AG04449 (cell line): Measurements from ENCODE around the gene SMC6.

Experiments used
- CTCF ChIA-PET: fragments of 350-600 bp; formaldehyde crosslinking; extraction: SDS; loops from one replicate; lab custom pipeline; 2021; ENCODE audit warnings: antibody characterized with exemption; lab: Yijun Ruan, JAX
- POLR2A ChIA-PET: fragments of 400-600, 350-600 bp; formaldehyde crosslinking; extraction: SDS; loops from one replicate; lab custom pipeline; 2020; ENCODE audit warnings: antibody characterized with exemption, inconsistent platforms; lab: Yijun Ruan, JAX
- DNase-seq: peaks from one replicate; pipeline ENCODE4 v3.0.0-alpha.2; 2010; ENCODE audit warnings: low read depth, low spot score
- H3K4me3 ChIP-seq: 2 replicates; pipeline ENCODE4 v1.5.1; 2011; ENCODE audit warnings: low read depth, mild to moderate bottlenecking, control low read depth, low read length
- TF ChIP-seq, protein P1 (sequence below): IDR thresholded peaks from one replicate; pipeline ENCODE4 v1.5.1; 2011; ENCODE audit warnings: mild to moderate bottlenecking, moderate library complexity, low read length, control low read depth, inconsistent platforms; ENCODE audit not compliant: insufficient read depth; ENCODE audit errors: missing control alignments

The SMC6 gene

GRCh38 chr2:17660219-17660618 lies 93.4 kb downstream of the SMC6 start:
- no peak overlapping the region for H3K4me3 ChIP-seq
- ChIA-PET POLR2A (no interaction called here), CTCF (interaction anchor here (2.1 to 5.6 kb wide), 3 partner anchors 11 to 887 kb away, joined by 8 to 51 read pairs (median 51); no protein-coding TSS in a partner anchor)
- TF ChIP-seq, protein P1, sequence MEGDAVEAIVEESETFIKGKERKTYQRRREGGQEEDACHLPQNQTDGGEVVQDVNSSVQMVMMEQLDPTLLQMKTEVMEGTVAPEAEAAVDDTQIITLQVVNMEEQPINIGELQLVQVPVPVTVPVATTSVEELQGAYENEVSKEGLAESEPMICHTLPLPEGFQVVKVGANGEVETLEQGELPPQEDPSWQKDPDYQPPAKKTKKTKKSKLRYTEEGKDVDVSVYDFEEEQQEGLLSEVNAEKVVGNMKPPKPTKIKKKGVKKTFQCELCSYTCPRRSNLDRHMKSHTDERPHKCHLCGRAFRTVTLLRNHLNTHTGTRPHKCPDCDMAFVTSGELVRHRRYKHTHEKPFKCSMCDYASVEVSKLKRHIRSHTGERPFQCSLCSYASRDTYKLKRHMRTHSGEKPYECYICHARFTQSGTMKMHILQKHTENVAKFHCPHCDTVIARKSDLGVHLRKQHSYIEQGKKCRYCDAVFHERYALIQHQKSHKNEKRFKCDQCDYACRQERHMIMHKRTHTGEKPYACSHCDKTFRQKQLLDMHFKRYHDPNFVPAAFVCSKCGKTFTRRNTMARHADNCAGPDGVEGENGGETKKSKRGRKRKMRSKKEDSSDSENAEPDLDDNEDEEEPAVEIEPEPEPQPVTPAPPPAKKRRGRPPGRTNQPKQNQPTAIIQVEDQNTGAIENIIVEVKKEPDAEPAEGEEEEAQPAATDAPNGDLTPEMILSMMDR = no peak
- DNase-seq = no peak

DNA sequence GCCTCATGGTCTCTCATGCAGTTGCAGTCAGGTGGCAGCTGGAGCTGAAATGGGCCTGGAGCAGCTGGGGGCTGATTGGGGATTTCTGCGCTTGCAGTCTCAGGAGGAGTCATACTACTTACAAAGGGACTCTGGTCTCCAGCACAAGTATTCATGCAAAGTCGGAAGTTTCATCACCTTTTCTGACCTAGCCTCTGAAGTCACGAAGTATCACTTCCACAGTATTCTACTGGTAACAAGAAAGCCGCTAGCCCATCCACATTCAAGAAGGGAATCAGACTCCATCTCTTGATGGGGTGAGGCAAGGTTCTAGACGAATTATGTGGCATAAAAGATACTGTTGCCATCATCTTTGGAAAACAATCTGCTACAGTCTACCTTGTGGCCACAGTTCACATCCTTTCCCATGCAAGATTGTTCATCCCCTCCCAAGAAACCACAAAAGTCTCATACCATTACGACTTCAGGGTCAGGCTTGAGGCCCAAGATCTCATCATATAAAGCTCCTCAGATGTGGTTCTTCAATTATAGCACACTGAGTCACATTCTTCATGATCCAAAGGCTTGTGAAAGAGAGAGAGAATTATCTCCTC lies 95.3 kb downstream of the SMC6 start:
- POLR2A ChIA-PET = no interaction called here
- TF ChIP-seq, protein P1 = no peak
- H3K4me3 ChIP-seq = no peak overlapping the region
- CTCF ChIA-PET = interaction anchor here (5.6 kb wide), 1 partner anchor 13 kb away, joined by 51 read pairs; no protein-coding TSS in a partner anchor
- DNase-seq = peak; percentile 57

GRCh38 chr2:17657759-17658158 lies 95.9 kb downstream of the SMC6 start:
- CTCF ChIA-PET = interaction anchor here (3.9 to 4.2 kb wide), 2 partner anchors 12 to 13 kb away, joined by 18 to 44 read pairs; no protein-coding TSS in a partner anchor
- no peak for DNase-seq
- POLR2A ChIA-PET = no interaction called here
- TF ChIP-seq, protein P1 = no peak
- H3K4me3 ChIP-seq = no peak overlapping the region

- H3K4me3 ChIP-seq = no peak overlapping the region
- TF ChIP-seq, protein P1 = no peak
- ChIA-PET POLR2A (no interaction called here), CTCF (interaction anchor here (0.9 to 1.4 kb wide), 2 partner anchors 9 to 18 kb away, joined by 3 to 6 read pairs; no protein-coding TSS in a partner anchor)
- DNase-seq = no peak
Measured at GRCh38 chr2:17652681-17653394, 100.8 kb downstream of the SMC6 start.

DNA sequence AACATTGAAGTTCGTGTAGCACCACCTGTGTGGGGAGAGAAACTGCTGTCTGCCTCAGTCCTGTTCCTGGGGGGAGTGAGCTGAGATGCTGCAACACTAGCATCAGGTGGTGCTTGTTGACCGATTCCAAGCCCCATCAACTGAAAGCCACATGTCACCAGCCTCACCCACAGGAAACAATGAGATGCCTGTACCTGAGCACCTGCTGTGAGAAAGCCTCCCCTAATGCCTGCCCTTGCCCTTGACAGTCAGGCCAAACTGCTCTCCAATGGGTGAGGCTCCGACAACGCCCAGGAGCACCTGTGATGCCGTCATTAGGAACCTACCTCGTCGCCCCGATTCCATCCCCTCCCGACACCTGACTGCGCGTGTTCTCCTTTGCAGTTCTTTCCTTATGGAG lies 104.6 kb downstream of the SMC6 start:
- H3K4me3 ChIP-seq = no peak overlapping the region
- CTCF ChIA-PET = no interaction called here
- POLR2A ChIA-PET = no interaction called here

GRCh38 chr2:17648581-17648980 lies 105.0 kb downstream of the SMC6 start:
- POLR2A ChIA-PET = no interaction called here
- no peak overlapping the region for H3K4me3 ChIP-seq
- CTCF ChIA-PET = no interaction called here
- TF ChIP-seq, protein P1 = no peak
- no peak for DNase-seq

More for the DNA sequence above, 104.6 kb downstream of the SMC6 start:
- DNase-seq = no peak
- TF ChIP-seq, protein P1 = no peak
